Middle frontal gyrus (tissue), 1 donor: ENCODE results near the gene MIPOL1.
"Not testable (repeated sequence)": the region's sequence is repeated elsewhere in the genome, so short reads cannot be mapped to it uniquely, and the experiment has no call there.

ENCODE experiments used
- DNase-seq: peaks from one replicate; pipeline ENCODE4 v3.0.0-alpha.2; 2015; ENCODE audit warnings: low spot score; ENCODE audit errors: extremely low spot score

MIPOL1 gene

GRCh38 chr14:37397157-37397940, 199.6 kb downstream of the MIPOL1 start:
- DNase-seq, result not testable (repeated sequence)

GRCh38 chr14:37397941-37398215, 200.1 kb downstream of the MIPOL1 start:
- no peak for DNase-seq

- no peak for DNase-seq
Observed at GRCh38 chr14:37399517-37399916, 201.8 kb downstream of the MIPOL1 start.

GRCh38 chr14:37401093-37401492, 203.4 kb downstream of the MIPOL1 start:
- no peak for DNase-seq

- no peak for DNase-seq
Observed at GRCh38 chr14:37403626-37404025, 205.9 kb downstream of the MIPOL1 start.

GRCh38 chr14:37406095-37406494, 208.4 kb downstream of the MIPOL1 start:
- DNase-seq, result no peak

- no peak for DNase-seq
Observed at GRCh38 chr14:37411079-37411735, 213.5 kb downstream of the MIPOL1 start.

GRCh38 chr14:37413050-37413449, 215.3 kb downstream of the MIPOL1 start:
- DNase-seq, result no peak

GRCh38 chr14:37413504-37414003, 215.8 kb downstream of the MIPOL1 start:
- DNase-seq, result no peak

GRCh38 chr14:37416264-37416663, 218.5 kb downstream of the MIPOL1 start:
- DNase-seq, result no peak

- DNase-seq, result no peak
Observed at GRCh38 chr14:37417151-37417550, 219.4 kb downstream of the MIPOL1 start.

GRCh38 chr14:37417833-37418232, 220.1 kb downstream of the MIPOL1 start:
- no peak for DNase-seq

- DNase-seq, result no peak
Observed at GRCh38 chr14:37420622-37421021, 222.9 kb downstream of the MIPOL1 start.

- no peak for DNase-seq
Observed at GRCh38 chr14:37422319-37422718, 224.6 kb downstream of the MIPOL1 start.

GRCh38 chr14:37422748-37423147, 225.0 kb downstream of the MIPOL1 start:
- DNase-seq, result no peak

- no peak for DNase-seq
Observed at GRCh38 chr14:37428954-37429353, 231.2 kb downstream of the MIPOL1 start.

GRCh38 chr14:37429618-37430017, 231.9 kb downstream of the MIPOL1 start:
- DNase-seq, result no peak

- DNase-seq, result no peak
Observed at GRCh38 chr14:37434867-37435266, 237.1 kb downstream of the MIPOL1 start.

- DNase-seq, result no peak
Observed at GRCh38 chr14:37436519-37436918, 238.8 kb downstream of the MIPOL1 start.

GRCh38 chr14:37437490-37437889, 239.8 kb downstream of the MIPOL1 start:
- DNase-seq, result no peak

- DNase-seq, result no peak
Observed at GRCh38 chr14:37438444-37438843, 240.7 kb downstream of the MIPOL1 start.

- no peak for DNase-seq
Observed at GRCh38 chr14:37443461-37443860, 245.7 kb downstream of the MIPOL1 start.

GRCh38 chr14:37447883-37448391, 250.2 kb downstream of the MIPOL1 start:
- DNase-seq, result no peak
